Osteoblast (primary cell): ENCODE results near the gene IMPDH2. TPM values are rescaled to one million over a fixed set of nuclear protein-coding genes. Genes with fewer than 3 reads are reported as not detected.
A peak's percentile ranks its signal among the peaks of the same experiment; 100 is the strongest.

Source experiments
- DNase-seq: peaks from one replicate; pipeline ENCODE4 v3.0.0; 2011; ENCODE audit warnings: low spot score, mixed read lengths; ENCODE audit not compliant: insufficient read length; ENCODE audit errors: missing footprints
- H2AFZ ChIP-seq: 2 replicates; pipeline ENCODE4 v1.6.0; 2011; ENCODE audit warnings: mild to moderate bottlenecking, low read length
- H3K27ac ChIP-seq: 2 replicates; pipeline ENCODE4 v1.5.1; 2011; ENCODE audit warnings: mild to moderate bottlenecking, low read depth, low read length, moderate library complexity
- H3K27me3 ChIP-seq: 2 replicates; pipeline ENCODE4 v1.6.0; 2012; ENCODE audit warnings: mild to moderate bottlenecking, control low read depth, inconsistent platforms, low read length, moderate library complexity; ENCODE audit not compliant: insufficient read depth
- H3K36me3 ChIP-seq: 2 replicates; pipeline ENCODE4 v1.5.1; 2011; ENCODE audit warnings: mild to moderate bottlenecking, low read length, control low read depth, moderate library complexity; ENCODE audit not compliant: insufficient read depth
- H3K4me1 ChIP-seq: 2 replicates; pipeline ENCODE4 v1.5.1; 2011; ENCODE audit warnings: mild to moderate bottlenecking, low read length, control low read depth, moderate library complexity; ENCODE audit not compliant: insufficient read depth
- H3K4me2 ChIP-seq: 2 replicates; pipeline ENCODE4 v1.6.0; 2011; ENCODE audit warnings: mild to moderate bottlenecking, low read length; ENCODE audit not compliant: insufficient read depth
- H3K4me3 ChIP-seq: fragments of 200-600 bp; sonication (generic); 3 replicates; pipeline ENCODE4 v1.5.1; 2012; ENCODE audit warnings: mild to moderate bottlenecking, low read length, inconsistent platforms; ENCODE audit not compliant: insufficient read depth
- H3K79me2 ChIP-seq: 2 replicates; pipeline ENCODE4 v1.6.0; 2012; ENCODE audit warnings: mild to moderate bottlenecking, low read length, control low read depth, inconsistent platforms; ENCODE audit not compliant: insufficient read depth
- H3K9me3 ChIP-seq: 2 replicates; pipeline ENCODE4 v1.5.1; 2011; ENCODE audit warnings: low read depth, low read length, control low read depth
- H4K20me1 ChIP-seq: 2 replicates; pipeline ENCODE4 v1.6.0; 2012; ENCODE audit warnings: mild to moderate bottlenecking, low read length, control low read depth; ENCODE audit not compliant: insufficient read depth
- CTCF ChIP-seq: IDR thresholded peaks from 2 replicates; pipeline ENCODE4 v1.5.1; 2011; ENCODE audit warnings: mild to moderate bottlenecking, low read depth, low read length, moderate library complexity; ENCODE audit errors: extremely low read depth
- small RNA-seq: library from RNA; depleted of rRNA; stranded (forward); fragments of <200 nt; gene quantifications from one replicate; pipeline ENCODE3, GENCODE V24; 2012
- total RNA-seq: library from RNA; depleted of rRNA; stranded (reverse); fragments of >200 nt; gene quantifications from 2 replicates; pipeline ENCODE4 v1.2.3, GENCODE V29; 2012

Gene IMPDH2
- total RNA-seq, 1 donor = 273 TPM

GRCh38 chr3:48980295-48980694, 48.9 kb downstream of the IMPDH2 start:
- TF ChIP-seq CTCF = no peak
- Histone ChIP-seq H3K9me3 (no peaks in the 10 kb centered on the region), H2AFZ (no peak overlapping the region), H3K4me3 (no peak overlapping the region), H3K4me1 (no peaks in the 10 kb centered on the region), H3K79me2 (no peaks in the 10 kb centered on the region), H3K4me2 (no peak overlapping the region), H3K27me3 (no peaks in the 10 kb centered on the region), H3K27ac (no peak overlapping the region), H3K36me3 (peaks cover 80% of the 10 kb centered on the region), H4K20me1 (peaks cover 2% of the 10 kb centered on the region)
- DNase-seq = no peak

GRCh38 chr3:48979451-48979850, 49.7 kb downstream of the IMPDH2 start:
- H3K27ac ChIP-seq = no peak overlapping the region
- H2AFZ ChIP-seq = no peak overlapping the region
- H3K4me3 ChIP-seq = no peak overlapping the region
- peaks cover 2% of the 10 kb centered on the region for H4K20me1 ChIP-seq
- H3K36me3 ChIP-seq = peaks cover 80% of the 10 kb centered on the region
- DNase-seq = no peak
- H3K79me2 ChIP-seq = no peaks in the 10 kb centered on the region
- H3K27me3 ChIP-seq = no peaks in the 10 kb centered on the region
- H3K4me1 ChIP-seq = no peaks in the 10 kb centered on the region
- no peak for TF ChIP-seq CTCF
- H3K4me2 ChIP-seq = no peak overlapping the region
- H3K9me3 ChIP-seq = no peaks in the 10 kb centered on the region

Small RNA genes lying within 50 kb of the gene (small RNA-seq; reads per million reads assigned to genes)
- gene MIR191 (28,817 reads per million, percentile 100 among the genes with 10 or more reads in this experiment), gene MIR425 (1,517 reads per million, percentile 99 among the genes with 10 or more reads in this experiment)

Other genes starting within 250 kb of the IMPDH2 start
- gene PRKAR2A, start 181.5 kb downstream of the IMPDH2 start, total RNA-seq = 43.6 and 47.4 TPM in 2 replicates
- gene SLC25A20, start 130.5 kb downstream of the IMPDH2 start, total RNA-seq = 11.2 and 11.9 TPM in 2 replicates
- 69.1 and 82.5 TPM in 2 replicates for gene ARIH2, start 110.6 kb downstream of the IMPDH2 start, total RNA-seq
- 31.8 and 32.4 TPM in 2 replicates for gene P4HTM, start 39.2 kb downstream of the IMPDH2 start, total RNA-seq
- gene WDR6, start 22.0 kb downstream of the IMPDH2 start, total RNA-seq = 74.3 and 98.4 TPM in 2 replicates
- 37.1 and 39.1 TPM in 2 replicates for gene DALRD3, start 10.8 kb downstream of the IMPDH2 start, total RNA-seq
- gene NDUFAF3, start 7.3 kb downstream of the IMPDH2 start, total RNA-seq = 43.0 and 43.4 TPM in 2 replicates
- gene QRICH1, start 64.7 kb upstream of the IMPDH2 start, total RNA-seq = 136 and 167 TPM in 2 replicates
- gene QARS1, start 75.4 kb upstream of the IMPDH2 start, total RNA-seq = 360 and 416 TPM in 2 replicates
- 37.1 and 49.6 TPM in 2 replicates for gene USP19, start 91.4 kb upstream of the IMPDH2 start, total RNA-seq
- gene LAMB2, start 103.7 kb upstream of the IMPDH2 start, total RNA-seq = 355 and 450 TPM in 2 replicates
- 19.2 and 22.8 TPM in 2 replicates for gene CCDC71, start 136.9 kb upstream of the IMPDH2 start, total RNA-seq
- 16.6 and 18.3 TPM in 2 replicates for gene KLHDC8B, start 142.2 kb upstream of the IMPDH2 start, total RNA-seq
- 1.8 and 3.6 TPM in 2 replicates for gene C3orf62, start 247.8 kb upstream of the IMPDH2 start, total RNA-seq